Mucosa of descending colon (tissue), 3 donors: Measurements from ENCODE around the gene MLN. TPM values are rescaled to one million over a fixed set of nuclear protein-coding genes. Genes with fewer than 3 reads are reported as not detected.

Experiments
- ATAC-seq: fragments of 200-7000 bp; cut with Tn5 transposase; one replicate; pipeline ENCODE4 v1.9.1; 2020; ENCODE audit warnings: mild to moderate bottlenecking, moderate library complexity
- DNase-seq, 3 donors: peaks; one replicate each; pipeline ENCODE4 v3.0.0-alpha.2; 2020
- H3K36me3 ChIP-seq: fragments of 200-600 bp; one replicate; pipeline ENCODE4 v1.8.0; 2021; ENCODE audit warnings: low read depth, mild to moderate bottlenecking
- H3K4me1 ChIP-seq: fragments of 200-600 bp; one replicate; pipeline ENCODE4 v1.8.0; 2021; ENCODE audit warnings: low read depth, mild to moderate bottlenecking
- H3K4me3 ChIP-seq: fragments of 200-600 bp; one replicate; pipeline ENCODE4 v1.8.0; 2021; ENCODE audit warnings: mild to moderate bottlenecking
- H3K9me3 ChIP-seq: fragments of 200-600 bp; one replicate; pipeline ENCODE4 v1.8.0; 2021; ENCODE audit warnings: mild to moderate bottlenecking
- CTCF ChIP-seq: fragments of 200-600 bp; IDR thresholded peaks from one replicate; pipeline ENCODE4 v1.8.0; 2022; ENCODE audit warnings: antibody characterized with exemption, mild to moderate bottlenecking
- intact Hi-C, 2 donors: fragments of 100-400 bp; cut with DNase I in 1 of 2; cut with micrococcal nuclease in 1 of 2; formaldehyde crosslinking; loops; one replicate each; pipeline versions ENCODE4 v1.11.0 to v1.11.1; 2022; cut with DNase I, micrococcal nuclease
- total RNA-seq, 3 donors: library from RNA; stranded (reverse); fragmentation: NEBNext Ultra II Directional in 2 of 3; extraction: Animal tissue kit (Norgen Biotek cat#: 25700) in 2 of 3; gene quantifications; one replicate each; pipeline versions ENCODE4 v1.2.1 to v1.2.4, GENCODE V29; 2021 to 2023
- donor health status: DM: no; HTN: no; CAD: no; lungs with moderate emphysema.
- donor health status: DM: no; HTN: no; CAD: no.
- donor health status: DM: no; HTN: yes; CAD: no.

MLN gene
- total RNA-seq, 3 donors from 2014 or later: not detected

- Histone ChIP-seq H3K4me1 (no peaks in the 10 kb centered on the region), H3K9me3 (no peaks in the 10 kb centered on the region), H3K4me3 (no peak overlapping the region), H3K36me3 (no peaks in the 10 kb centered on the region)
- TF ChIP-seq CTCF: no peak
- DNase-seq: peak in 1 of 3 donors; percentile 29
- intact Hi-C loops: no loop called here
- ATAC-seq: no peak
These were observed 5.8 kb upstream of the MLN start for GRCh38 chr6:33809594-33809993.

DNA sequence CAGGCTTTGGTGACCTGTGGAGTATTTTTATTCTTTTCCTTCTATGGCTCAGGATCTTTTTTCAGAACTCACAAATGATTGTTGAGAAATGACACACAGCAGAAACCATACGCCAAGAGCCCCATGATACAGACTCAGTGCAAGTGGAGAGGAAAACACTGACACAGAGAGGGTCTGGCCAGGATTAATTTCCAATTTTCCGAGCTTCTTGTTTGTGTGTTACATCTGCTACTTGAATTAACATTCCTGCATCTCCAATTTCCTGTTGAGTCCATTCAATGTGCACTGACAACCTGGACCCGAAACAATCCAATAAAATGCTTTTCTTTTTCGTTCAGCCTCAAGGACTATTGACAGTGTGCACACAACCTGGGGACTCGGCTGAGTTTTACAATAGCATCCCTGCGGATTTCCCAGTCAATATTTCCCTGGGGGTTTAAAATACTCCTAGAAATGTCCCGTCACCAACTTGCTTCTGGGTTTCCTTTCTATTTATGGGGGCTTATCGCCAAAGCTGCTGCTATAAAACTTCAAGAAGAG, 4.9 kb upstream of the MLN start:
- Histone ChIP-seq H3K36me3 (no peaks in the 10 kb centered on the region), H3K4me3 (no peak overlapping the region), H3K4me1 (no peaks in the 10 kb centered on the region), H3K9me3 (no peaks in the 10 kb centered on the region)
- TF ChIP-seq CTCF: no peak
- ATAC-seq (no peak), DNase-seq (no peak)
- intact Hi-C loops: no loop called here

GRCh38 chr6:33807606-33808005, 3.8 kb upstream of the MLN start:
- Histone ChIP-seq H3K4me3 (no peak overlapping the region), H3K4me1 (no peaks in the 10 kb centered on the region), H3K9me3 (no peaks in the 10 kb centered on the region), H3K36me3 (no peaks in the 10 kb centered on the region)
- DNase-seq (peak in 1 of 3 donors; percentile 6), ATAC-seq (no peak)
- no peak for TF ChIP-seq CTCF
- intact Hi-C loops: no loop called here

DNA sequence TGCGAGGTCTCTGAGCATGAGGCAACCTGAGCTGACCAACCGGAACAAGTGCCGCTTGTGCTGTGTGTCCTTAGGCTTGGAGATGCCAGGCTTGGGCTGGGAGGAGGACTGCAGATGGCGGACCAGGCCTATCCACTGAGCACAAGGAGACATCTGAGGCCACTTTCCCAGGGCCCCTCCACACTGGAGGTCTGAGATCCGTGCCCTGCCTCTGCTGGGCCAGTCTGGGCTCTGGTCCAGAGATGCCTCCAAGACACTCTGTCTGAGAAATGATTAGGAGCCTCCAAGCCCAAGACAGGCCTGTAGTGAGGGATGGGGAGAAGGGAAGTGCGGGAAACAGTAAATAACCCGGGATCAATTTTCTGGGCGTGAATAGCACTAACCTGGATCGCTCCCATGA, 3.0 kb upstream of the MLN start:
- ATAC-seq: no peak
- Histone ChIP-seq H3K4me3 (no peak overlapping the region), H3K4me1 (no peaks in the 10 kb centered on the region), H3K9me3 (no peaks in the 10 kb centered on the region), H3K36me3 (no peaks in the 10 kb centered on the region)
- no peak for TF ChIP-seq CTCF
- intact Hi-C loops: no loop called here
- DNase-seq: peak in 1 of 3 donors; percentile 9

- no peak for TF ChIP-seq CTCF
- Histone ChIP-seq H3K36me3 (no peaks in the 10 kb centered on the region), H3K4me3 (no peak overlapping the region), H3K9me3 (no peaks in the 10 kb centered on the region), H3K4me1 (no peaks in the 10 kb centered on the region)
- ATAC-seq: no peak
- intact Hi-C loops: no loop called here
- peak in 1 of 3 donors; percentile 31 for DNase-seq
These were observed 1.4 kb downstream of the MLN start for GRCh38 chr6:33802186-33802958.
